IPS-15b (cell line): ENCODE results near the gene CELA1.

Experiments
- H3K27me3 ChIP-seq: one replicate; pipeline ENCODE4 v1.6.1; 2013; ENCODE audit warnings: low read length; ENCODE audit not compliant: control insufficient read depth, insufficient read depth
- H3K36me3 ChIP-seq: one replicate; pipeline ENCODE4 v1.6.1; 2013; ENCODE audit warnings: low read length; ENCODE audit not compliant: control insufficient read depth, insufficient read depth
- H3K4me1 ChIP-seq: one replicate; pipeline ENCODE4 v1.6.1; 2013; ENCODE audit warnings: mild to moderate bottlenecking, low read length; ENCODE audit not compliant: control insufficient read depth, insufficient read depth
- H3K4me3 ChIP-seq: one replicate; pipeline ENCODE4 v1.5.1; 2013; ENCODE audit warnings: low read depth, low read length
- H3K9ac ChIP-seq: one replicate; pipeline ENCODE4 v1.6.1; 2013; ENCODE audit warnings: low read depth, mild to moderate bottlenecking, low read length
- H3K9me3 ChIP-seq: one replicate; pipeline ENCODE4 v1.6.1; 2013; ENCODE audit warnings: mild to moderate bottlenecking, low read length; ENCODE audit not compliant: control insufficient read depth, insufficient read depth

The CELA1 gene

GRCh38 chr12:51371295-51371953 lies 24.9 kb upstream of the CELA1 start:
- no peaks in the 10 kb centered on the region for H3K9me3 ChIP-seq
- H3K36me3 ChIP-seq = peaks cover 9% of the 10 kb centered on the region
- H3K27me3 ChIP-seq = no peaks in the 10 kb centered on the region
- H3K4me3 ChIP-seq = no peak overlapping the region
- H3K9ac ChIP-seq = no peak overlapping the region
- peaks cover 8% of the 10 kb centered on the region for H3K4me1 ChIP-seq

GRCh38 chr12:51370667-51371066 lies 24.2 kb upstream of the CELA1 start:
- Histone ChIP-seq H3K9me3 (no peaks in the 10 kb centered on the region), H3K9ac (no peak overlapping the region), H3K36me3 (peaks cover 9% of the 10 kb centered on the region), H3K4me1 (peaks cover 8% of the 10 kb centered on the region), H3K4me3 (no peak overlapping the region), H3K27me3 (no peaks in the 10 kb centered on the region)

- H3K4me3 ChIP-seq = no peak overlapping the region
- peaks cover 8% of the 10 kb centered on the region for H3K4me1 ChIP-seq
- H3K36me3 ChIP-seq = peaks cover 6% of the 10 kb centered on the region
- H3K9ac ChIP-seq = no peak overlapping the region
- no peaks in the 10 kb centered on the region for H3K9me3 ChIP-seq
- H3K27me3 ChIP-seq = no peaks in the 10 kb centered on the region
Measured at GRCh38 chr12:51369581-51369980, 23.1 kb upstream of the CELA1 start.

GRCh38 chr12:51368640-51369517 lies 22.4 kb upstream of the CELA1 start:
- H3K9me3 ChIP-seq = no peaks in the 10 kb centered on the region
- no peak overlapping the region for H3K9ac ChIP-seq
- no peaks in the 10 kb centered on the region for H3K36me3 ChIP-seq
- no peaks in the 10 kb centered on the region for H3K27me3 ChIP-seq
- peaks cover 8% of the 10 kb centered on the region for H3K4me1 ChIP-seq
- no peak overlapping the region for H3K4me3 ChIP-seq

- H3K36me3 ChIP-seq = peaks cover 8% of the 10 kb centered on the region
- no peaks in the 10 kb centered on the region for H3K4me1 ChIP-seq
- no peak overlapping the region for H3K4me3 ChIP-seq
- no peak overlapping the region for H3K9ac ChIP-seq
- H3K27me3 ChIP-seq = no peaks in the 10 kb centered on the region
- H3K9me3 ChIP-seq = no peaks in the 10 kb centered on the region
Measured at GRCh38 chr12:51365276-51365675, 18.8 kb upstream of the CELA1 start.

- H3K4me1 ChIP-seq = no peaks in the 10 kb centered on the region
- no peak overlapping the region for H3K4me3 ChIP-seq
- no peak overlapping the region for H3K9ac ChIP-seq
- no peaks in the 10 kb centered on the region for H3K9me3 ChIP-seq
- peaks cover 8% of the 10 kb centered on the region for H3K36me3 ChIP-seq
- H3K27me3 ChIP-seq = no peaks in the 10 kb centered on the region
Measured at GRCh38 chr12:51364001-51364400, 17.5 kb upstream of the CELA1 start.

- H3K36me3 ChIP-seq = peaks cover 9% of the 10 kb centered on the region
- H3K9ac ChIP-seq = no peak overlapping the region
- H3K4me3 ChIP-seq = no peak overlapping the region
- H3K27me3 ChIP-seq = no peaks in the 10 kb centered on the region
- no peaks in the 10 kb centered on the region for H3K4me1 ChIP-seq
- no peaks in the 10 kb centered on the region for H3K9me3 ChIP-seq
Measured at GRCh38 chr12:51362747-51363342, 16.4 kb upstream of the CELA1 start.

GRCh38 chr12:51362307-51362706 lies 15.8 kb upstream of the CELA1 start:
- Histone ChIP-seq H3K9me3 (no peaks in the 10 kb centered on the region), H3K27me3 (no peaks in the 10 kb centered on the region), H3K4me1 (no peaks in the 10 kb centered on the region), H3K9ac (no peak overlapping the region), H3K36me3 (peaks cover 11% of the 10 kb centered on the region), H3K4me3 (no peak overlapping the region)

- H3K36me3 ChIP-seq = peaks cover 11% of the 10 kb centered on the region
- H3K4me1 ChIP-seq = no peaks in the 10 kb centered on the region
- H3K9ac ChIP-seq = no peak overlapping the region
- H3K9me3 ChIP-seq = no peaks in the 10 kb centered on the region
- H3K4me3 ChIP-seq = no peak overlapping the region
- H3K27me3 ChIP-seq = no peaks in the 10 kb centered on the region
Measured at GRCh38 chr12:51361161-51362016, 14.9 kb upstream of the CELA1 start.

- Histone ChIP-seq H3K9me3 (no peaks in the 10 kb centered on the region), H3K4me3 (no peak overlapping the region), H3K4me1 (no peaks in the 10 kb centered on the region), H3K27me3 (no peaks in the 10 kb centered on the region), H3K9ac (no peak overlapping the region), H3K36me3 (peaks cover 11% of the 10 kb centered on the region)
Measured at GRCh38 chr12:51360315-51360714, 13.8 kb upstream of the CELA1 start.

- Histone ChIP-seq H3K27me3 (no peaks in the 10 kb centered on the region), H3K4me3 (no peak overlapping the region), H3K9me3 (no peaks in the 10 kb centered on the region), H3K36me3 (peaks cover 13% of the 10 kb centered on the region), H3K4me1 (no peaks in the 10 kb centered on the region), H3K9ac (no peak overlapping the region)
Measured at GRCh38 chr12:51359851-51360250, 13.4 kb upstream of the CELA1 start.
